Measurements from ENCODE around the gene TRIM8. TPM values are rescaled to one million over a fixed set of nuclear protein-coding genes. Genes with fewer than 3 reads are reported as not detected.
A peak's percentile ranks its signal among the peaks of the same experiment; 100 is the strongest.

TRIM8 gene
- total and polyA plus RNA-seq, 9 of the 15 experiments (the other 6 are each of a cell fraction or from before 2014, with no cell fraction given) = 1.7 to 26.0 (median 9.1) TPM

- TF ChIP-seq ZBTB7A (IDR thresholded peaks at IDR 0.05; ENCODE audit: borderline replicate concordance, control insufficient read depth, low read depth, low read length) (0 out of 2 replicates have a peak, but pooled peaks have one; percentile 33), CREM (IDR thresholded peaks at IDR 0.05; ENCODE audit: low read depth) (peak; percentile 54; the same call in 1 of the 2 replicates), MYC (IDR thresholded peaks at IDR 0.05; ENCODE audit: low read depth, low read length) (peak; percentile 68), MYC (CRISPR knock-in tag; IDR thresholded peaks at IDR 0.05; ENCODE audit: borderline replicate concordance, low read depth) (no peak), FOSL1 (tag; conservative IDR thresholded peaks at IDR 0.05) (0 out of 2 replicates have a peak, but pooled peaks have one; percentile 7), L3MBTL2 (IDR thresholded peaks at IDR 0.05) (peak; percentile 93), ZNF740 (CRISPR knock-in tag; IDR thresholded peaks at IDR 0.05) (0 out of 2 replicates have a peak, but pooled peaks have one; percentile 13), ZNF740 (tag; IDR thresholded peaks at IDR 0.05) (no peak), ZNF507 (tag; conservative IDR thresholded peaks at IDR 0.05) (no peak), REST (IDR thresholded peaks at IDR 0.05; ENCODE audit: borderline replicate concordance) (0 out of 2 replicates have a peak, but pooled peaks have one; percentile 21), REST (CRISPR knock-in tag; IDR thresholded peaks at IDR 0.05; ENCODE audit: low read depth) (no peak), TAF1 (IDR thresholded peaks at IDR 0.05; ENCODE audit: control insufficient read depth, extremely low read depth, insufficient read depth, low read length, severe bottlenecking) (peak; percentile 23), NCOA4 (IDR thresholded peaks at IDR 0.05; ENCODE audit: partially characterized antibody) (no peak), ZKSCAN8 (CRISPR knock-in tag; IDR thresholded peaks at IDR 0.05) (no peak), FOXP1 (CRISPR knock-in tag; IDR thresholded peaks at IDR 0.05) (peak; percentile 32; the same call in 1 of the 2 replicates), MNT (conservative IDR thresholded peaks at IDR 0.05) (peak; percentile 77 to 80), ATF1 (CRISPR knock-in tag; IDR thresholded peaks at IDR 0.05) (no peak), ATF1 (tag; IDR thresholded peaks at IDR 0.05) (peak; percentile 30; the same call in 1 of the 2 replicates)
These were observed 538 bp downstream of the TRIM8 start (continued) for GRCh38 chr10:102644646-102645387.
